B cell (primary cell): Measurements from ENCODE around the gene BBX.

Source experiments
- CTCF ChIP-seq: fragments of 200-600 bp; IDR thresholded peaks from one replicate; pipeline ENCODE4 v1.8.0; 2022; ENCODE audit warnings: antibody characterized with exemption, mild to moderate bottlenecking
- EZH2 ChIP-seq: IDR thresholded peaks from 2 replicates; pipeline ENCODE4 v1.6.1; 2012; ENCODE audit warnings: borderline replicate concordance, low read depth, mild to moderate bottlenecking, moderate library complexity, low read length; ENCODE audit not compliant: insufficient read depth, poor library complexity, severe bottlenecking

- TF ChIP-seq CTCF (no peak), EZH2 (no peak)
Measured at GRCh38 chr3:107524326-107524840, 1.6 kb downstream of the BBX start.
